Myocyte (in vitro differentiated cells): ENCODE measurements around the gene GDPD4. TPM values are rescaled to one million over a fixed set of nuclear protein-coding genes. Genes with fewer than 3 reads are reported as not detected.

Source experiments
- DNase-seq: peaks from one replicate; pipeline ENCODE4 v3.0.0-alpha.2; 2012; ENCODE audit warnings: low read depth
- total RNA-seq: library from RNA; depleted of rRNA; stranded (reverse); fragments of >200 nt; gene quantifications from 2 replicates; pipeline ENCODE4 v1.2.3, GENCODE V29; 2014

The GDPD4 gene
- total RNA-seq, 1 donor from 2014 or later: not detected

- no peak for DNase-seq
Observed at GRCh38 chr11:77206264-77207018, 95.0 kb downstream of the GDPD4 start.

GRCh38 chr11:77205467-77206263 lies 95.8 kb downstream of the GDPD4 start:
- DNase-seq: no peak

- DNase-seq: no peak
Observed at GRCh38 chr11:77204754-77205466, 96.6 kb downstream of the GDPD4 start.

- no peak for DNase-seq
Observed at GRCh38 chr11:77203901-77204753, 97.4 kb downstream of the GDPD4 start.

- DNase-seq: peak; percentile 38
Observed at GRCh38 chr11:77202941-77203900, 98.3 kb downstream of the GDPD4 start.

- no peak for DNase-seq
Observed at GRCh38 chr11:77201991-77202841, 99.3 kb downstream of the GDPD4 start.

GRCh38 chr11:77201370-77201769 lies 100.1 kb downstream of the GDPD4 start:
- DNase-seq: no peak

- no peak for DNase-seq
Observed at GRCh38 chr11:77200351-77201268, 100.9 kb downstream of the GDPD4 start.

GRCh38 chr11:77199137-77199745 lies 102.2 kb downstream of the GDPD4 start:
- no peak for DNase-seq

GRCh38 chr11:77198440-77198849 lies 103.0 kb downstream of the GDPD4 start:
- DNase-seq: no peak

- no peak for DNase-seq
Observed at GRCh38 chr11:77197626-77198320, 103.7 kb downstream of the GDPD4 start.

- DNase-seq: no peak
Observed at GRCh38 chr11:77196961-77197360, 104.5 kb downstream of the GDPD4 start.

- DNase-seq: peak; percentile 96
Observed at GRCh38 chr11:77195071-77195755, 106.3 kb downstream of the GDPD4 start.

- no peak for DNase-seq
Observed at GRCh38 chr11:77193911-77194830, 107.3 kb downstream of the GDPD4 start.

- DNase-seq: no peak
Observed at GRCh38 chr11:77193167-77193566, 108.3 kb downstream of the GDPD4 start.
